ENCODE data around the gene N4BP2L1. TPM values are rescaled to one million over a fixed set of nuclear protein-coding genes. Genes with fewer than 3 reads are reported as not detected.

N4BP2L1 gene
- total and polyA plus RNA-seq, 8 donors = 5.3 to 22.4 (median 10.3) TPM

DNA sequence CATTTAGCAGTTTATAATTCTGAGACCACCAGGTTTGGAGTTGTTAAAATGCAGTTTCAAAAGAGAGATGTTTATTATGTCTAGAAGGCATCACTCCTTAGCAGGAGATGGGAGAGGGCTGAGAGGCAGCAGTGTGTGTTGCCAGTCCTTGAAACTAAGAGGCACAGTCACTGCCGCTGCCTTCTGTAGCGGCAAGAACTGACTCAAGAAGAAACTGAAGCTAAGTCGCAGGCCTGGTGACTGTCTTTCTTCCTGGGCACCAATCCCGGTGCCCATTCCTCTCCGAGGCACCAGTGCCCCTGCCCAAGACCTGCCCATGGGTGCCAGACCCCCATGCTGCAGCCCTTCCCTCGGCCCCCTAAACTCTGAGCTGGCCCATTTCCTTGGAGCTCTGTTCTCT lies 20.1 kb downstream of the N4BP2L1 start:
- WGBS, 2 donors = 94 to 100% methylated on average over 6 of the region's 6 CpGs

DNA sequence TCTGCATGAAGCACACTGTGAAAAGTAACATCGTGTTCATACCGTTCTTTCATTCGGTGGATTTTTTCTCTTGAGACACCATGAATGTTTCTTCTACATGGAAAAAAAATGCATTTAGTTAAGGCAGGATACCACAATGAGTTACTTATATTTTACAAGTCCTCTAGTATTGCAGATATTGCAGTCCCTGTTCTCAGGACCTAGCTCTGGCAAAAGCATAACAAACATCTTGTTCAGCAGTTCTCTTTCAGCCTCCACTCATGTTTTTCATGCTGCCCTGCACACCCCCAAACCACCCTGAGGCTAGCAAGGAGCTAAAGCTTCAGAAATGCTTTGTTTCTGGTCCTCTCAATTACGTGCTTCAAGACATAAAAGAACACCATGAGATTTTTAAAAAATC lies 24.8 kb downstream of the N4BP2L1 start:
- ATAC-seq = no peak

More for the DNA sequence above, 20.1 kb downstream of the N4BP2L1 start:
- Histone ChIP-seq H3K27me3 (no peaks in the 10 kb centered on the region), H3K36me3 (peaks cover 0 to 4% (median 0%) of the 10 kb centered on the region in 3 donors), H3K9me3 (no peaks in the 10 kb centered on the region), H3K4me3 (no peak overlapping the region), H3K4me1 (no peaks in the 10 kb centered on the region), H3K27ac (no peak overlapping the region)
- DNase-seq (no peak), FAIRE-seq (no peak), ATAC-seq (no peak)
- intact Hi-C loops (cut with DNase I) = no loop called here
- TF ChIP-seq, protein P1, sequence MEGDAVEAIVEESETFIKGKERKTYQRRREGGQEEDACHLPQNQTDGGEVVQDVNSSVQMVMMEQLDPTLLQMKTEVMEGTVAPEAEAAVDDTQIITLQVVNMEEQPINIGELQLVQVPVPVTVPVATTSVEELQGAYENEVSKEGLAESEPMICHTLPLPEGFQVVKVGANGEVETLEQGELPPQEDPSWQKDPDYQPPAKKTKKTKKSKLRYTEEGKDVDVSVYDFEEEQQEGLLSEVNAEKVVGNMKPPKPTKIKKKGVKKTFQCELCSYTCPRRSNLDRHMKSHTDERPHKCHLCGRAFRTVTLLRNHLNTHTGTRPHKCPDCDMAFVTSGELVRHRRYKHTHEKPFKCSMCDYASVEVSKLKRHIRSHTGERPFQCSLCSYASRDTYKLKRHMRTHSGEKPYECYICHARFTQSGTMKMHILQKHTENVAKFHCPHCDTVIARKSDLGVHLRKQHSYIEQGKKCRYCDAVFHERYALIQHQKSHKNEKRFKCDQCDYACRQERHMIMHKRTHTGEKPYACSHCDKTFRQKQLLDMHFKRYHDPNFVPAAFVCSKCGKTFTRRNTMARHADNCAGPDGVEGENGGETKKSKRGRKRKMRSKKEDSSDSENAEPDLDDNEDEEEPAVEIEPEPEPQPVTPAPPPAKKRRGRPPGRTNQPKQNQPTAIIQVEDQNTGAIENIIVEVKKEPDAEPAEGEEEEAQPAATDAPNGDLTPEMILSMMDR (IDR thresholded peaks at IDR 0.05) = no peak

DNA sequence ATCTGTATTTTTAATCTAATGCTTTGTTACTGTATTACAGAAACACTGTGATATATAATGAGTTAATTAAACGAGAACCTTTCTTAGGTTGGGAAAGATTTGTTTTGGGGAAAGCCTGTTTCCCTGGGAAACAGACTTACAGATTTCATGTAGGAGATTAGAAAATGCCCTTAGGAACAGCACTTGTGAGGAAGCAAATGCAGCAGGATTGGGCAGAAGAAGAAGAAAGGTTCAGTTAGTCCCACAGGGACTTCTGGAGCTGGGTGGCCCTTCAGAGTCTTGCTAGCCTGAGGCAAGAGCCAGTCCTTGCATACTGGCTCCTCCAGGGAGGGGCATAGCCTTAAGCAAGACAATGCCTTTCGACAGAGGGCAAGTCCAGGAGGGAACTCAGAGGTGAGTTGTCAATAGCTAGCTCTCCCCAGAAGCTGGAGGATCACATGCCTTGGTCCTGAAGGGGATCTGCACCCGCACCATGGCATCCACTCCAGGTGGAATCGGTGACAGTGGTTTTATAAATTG lies 36.8 kb downstream of the N4BP2L1 start:
- intact Hi-C loops (cut with DNase I) = no loop called here
- H3K36me3 ChIP-seq = no peaks in the 10 kb centered on the region
- TF ChIP-seq, protein P1 (IDR thresholded peaks at IDR 0.05) = no peak
- no peak for ATAC-seq
- H3K27ac ChIP-seq = no peak overlapping the region
- H3K4me3 ChIP-seq = no peak overlapping the region
- H3K9me3 ChIP-seq = no peaks in the 10 kb centered on the region
- no peaks in the 10 kb centered on the region for H3K27me3 ChIP-seq
- H3K4me1 ChIP-seq = no peaks in the 10 kb centered on the region
- no peak for DNase-seq
- FAIRE-seq = no peak
- WGBS, 2 donors = 72 to 73% methylated on average over 4 of the region's 4 CpGs

More for the DNA sequence above, 24.8 kb downstream of the N4BP2L1 start:
- 96 to 98% methylated on average over 4 of the region's 4 CpGs for WGBS, 2 donors
- no peaks in the 10 kb centered on the region for H3K4me1 ChIP-seq
- H3K4me3 ChIP-seq = no peak overlapping the region
- intact Hi-C loops (cut with DNase I) = no loop called here
- TF ChIP-seq, protein P1 (IDR thresholded peaks at IDR 0.05) = no peak
- H3K27me3 ChIP-seq = no peaks in the 10 kb centered on the region
- H3K9me3 ChIP-seq = no peaks in the 10 kb centered on the region
- H3K27ac ChIP-seq = no peak overlapping the region
- DNase-seq (no peak), FAIRE-seq (no peak)
- peaks cover 0 to 4% (median 0%) of the 10 kb centered on the region in 3 donors for H3K36me3 ChIP-seq

DNA sequence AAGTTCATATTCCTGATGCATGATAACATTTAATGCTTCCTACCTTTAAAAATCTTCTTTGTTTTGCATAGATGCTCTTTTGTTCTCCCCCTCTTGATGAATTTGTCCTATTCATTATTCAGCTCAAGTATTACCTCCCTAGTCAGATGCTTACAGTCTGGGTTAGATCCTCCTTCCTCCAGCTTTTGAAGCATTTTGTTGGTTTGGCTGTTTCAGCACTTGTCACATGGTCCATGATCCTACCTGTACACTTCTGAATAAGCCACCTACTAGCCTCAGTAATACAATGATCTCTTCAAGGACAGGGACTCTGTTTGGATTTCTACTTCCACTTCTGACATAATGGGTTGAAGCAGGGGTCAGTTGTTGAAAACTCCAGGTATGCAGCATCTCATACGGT lies 37.4 kb downstream of the N4BP2L1 start:
- no peak overlapping the region for H3K27ac ChIP-seq
- H3K27me3 ChIP-seq = no peaks in the 10 kb centered on the region
- intact Hi-C loops (cut with DNase I) = no loop called here
- WGBS, 2 donors = 82 to 92% methylated on average over 1 of the region's 1 CpG
- H3K4me3 ChIP-seq = no peak overlapping the region
- no peaks in the 10 kb centered on the region for H3K4me1 ChIP-seq
- no peaks in the 10 kb centered on the region for H3K36me3 ChIP-seq
- no peaks in the 10 kb centered on the region for H3K9me3 ChIP-seq
- no peak for DNase-seq
- FAIRE-seq = no peak
- ATAC-seq = no peak
- TF ChIP-seq, protein P1 (IDR thresholded peaks at IDR 0.05) = no peak

DNA sequence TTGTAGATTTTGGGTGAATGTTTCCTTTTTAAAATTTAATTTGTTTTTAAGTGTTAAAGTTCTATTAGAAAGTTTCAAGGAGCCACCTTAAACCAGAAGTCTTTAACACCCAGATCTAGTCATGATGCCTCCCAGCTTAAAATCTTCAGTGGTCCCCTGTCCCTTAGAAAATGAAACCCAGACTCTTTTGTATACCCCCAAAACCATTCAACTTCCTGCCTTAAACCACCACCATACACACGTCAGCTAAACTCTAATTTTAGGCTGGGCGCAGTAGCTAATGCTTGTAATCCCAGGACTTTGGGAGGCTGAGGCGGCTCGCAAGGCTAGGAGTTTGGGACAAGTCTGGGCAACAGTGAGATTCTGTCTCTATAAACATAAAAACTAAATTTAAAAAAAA lies 37.9 kb downstream of the N4BP2L1 start:
- Histone ChIP-seq H3K27me3 (no peaks in the 10 kb centered on the region), H3K9me3 (no peaks in the 10 kb centered on the region), H3K4me3 (no peak overlapping the region), H3K4me1 (no peaks in the 10 kb centered on the region), H3K36me3 (no peaks in the 10 kb centered on the region), H3K27ac (no peak overlapping the region)
- TF ChIP-seq, protein P1 (IDR thresholded peaks at IDR 0.05) = no peak
- WGBS, 2 donors = 81 to 84% methylated on average over 4 of the region's 4 CpGs
- intact Hi-C loops (cut with DNase I) = no loop called here
- no peak for DNase-seq
- no peak for FAIRE-seq
- ATAC-seq = no peak

Data from pancreas (tissue), 10 donors.